ENCODE measurements around the gene MGAT5B. TPM values are rescaled to one million over a fixed set of nuclear protein-coding genes. Genes with fewer than 3 reads are reported as not detected.

The MGAT5B gene
- total RNA-seq (2014; rRNA removed; shearing (Covaris generic)) (8.2 and 10.0 TPM in 2 replicates), polyA plus RNA-seq (2016; fragmentation: Nextera tagmentation; extraction: Ambion mirVana) (1.6 and 2.1 TPM in 2 replicates)
- long read RNA-seq, partial matches to known transcripts: 0 of 1 reads
- long read RNA-seq, other reads (novel, unspliced or antisense): 1 of 1 reads

- Mint-ChIP-seq H3K36me3 (ENCODE audit: low read depth) (no peaks in the 10 kb centered on the region), H3K27me3 (ENCODE audit: insufficient read depth, low read depth, poor library complexity) (peaks cover 22% of the 10 kb centered on the region), H3K4me3 (peak within 1 kb of the TSS; percentile 81), H3K4me1 (peaks cover 12% of the 10 kb centered on the region), H3K9me3 (no peaks in the 10 kb centered on the region), H3K27ac (no peak within 1 kb of the TSS)
- no peaks in the 10 kb centered on the region for H3K36me3 ChIP-seq (ENCODE audit: insufficient read depth)
- peak within 1 kb of the TSS; percentile 68 for H3K4me3 ChIP-seq
- no peaks in the 10 kb centered on the region for H3K79me2 ChIP-seq (replicated peaks; ENCODE audit: insufficient read depth)
- peak; percentile 74 for ATAC-seq
- H3K4me2 ChIP-seq: peak within 1 kb of the TSS; percentile 90
- H3K4me1 ChIP-seq (ENCODE audit: insufficient read depth): peaks cover 12% of the 10 kb centered on the region; the same call in 1 of the 2 replicates
- 0 out of 2 replicates have a peak, but pooled peaks cover 7% of the 10 kb centered on the region for H4K20me1 ChIP-seq (replicated peaks; ENCODE audit: insufficient read depth)
- peak; percentile 12 for TF ChIP-seq REST (IDR thresholded peaks at IDR 0.05; ENCODE audit: unreplicated experiment)
- TF ChIP-seq CTCF (conservative IDR thresholded peaks at IDR 0.05; ENCODE audit: low read depth in 2 of 2): peak; percentile 55 to 84
- TF ChIP-seq ETS1 (IDR thresholded peaks at IDR 0.05): no peak
- DNase-seq (ENCODE audit: low spot score): peak; percentile 92
- H2AFZ ChIP-seq: peak within 1 kb of the TSS; percentile 98
- H3F3A ChIP-seq (replicated peaks; ENCODE audit: low read depth): no peaks in the 10 kb centered on the region
- H3K9me2 ChIP-seq (ENCODE audit: insufficient read depth): no peaks in the 10 kb centered on the region
- H3K27ac ChIP-seq (ENCODE audit: low read depth): no peak within 1 kb of the TSS
- peaks cover 28% of the 10 kb centered on the region for H3K27me3 ChIP-seq (ENCODE audit: insufficient read depth)
These were observed at the start of gene MGAT5B for GRCh38 chr17:76868176-76868668. Gene MGAT5B, plus strand, starts transcription at chr17:76868404. Its CDS starts 626 bp downstream, at chr17:76869030.

- no peak for DNase-seq (ENCODE audit: low spot score)
- no peaks in the 10 kb centered on the region for H3K27me3 ChIP-seq (ENCODE audit: insufficient read depth)
- no peaks in the 10 kb centered on the region for H3K36me3 Mint-ChIP-seq (ENCODE audit: low read depth)
- no peak for TF ChIP-seq STAT1 (IDR thresholded peaks at IDR 0.05; ENCODE audit: unreplicated experiment)
- no peak for TF ChIP-seq ZNF114 (CRISPR knock-in tag; IDR thresholded peaks at IDR 0.05)
- no peak for TF ChIP-seq EZH2phosphoT487 (IDR thresholded peaks at IDR 0.05; ENCODE audit: unreplicated experiment)
- TF ChIP-seq NANOG (IDR thresholded peaks at IDR 0.05; ENCODE audit: borderline replicate concordance): no peak
- TF ChIP-seq POLR2AphosphoS5 (IDR thresholded peaks at IDR 0.05; ENCODE audit: low read depth): no peak
- TF ChIP-seq ZNF331 (CRISPR knock-in tag; IDR thresholded peaks at IDR 0.05; ENCODE audit: low read depth): no peak
- no peak for TF ChIP-seq ETS1 (IDR thresholded peaks at IDR 0.05)
These were observed 48.2 kb upstream of the MGAT5B start for GRCh38 chr17:76820039-76820438.

More at GRCh38 chr17:76820039-76820438, 48.2 kb upstream of the MGAT5B start:
- no peaks in the 10 kb centered on the region for H3K4me1 ChIP-seq (ENCODE audit: insufficient read depth)
- H3F3A ChIP-seq (replicated peaks; ENCODE audit: low read depth): no peaks in the 10 kb centered on the region
- ATAC-seq: peak; percentile 73
- H3K4me1 Mint-ChIP-seq: peaks cover 16% of the 10 kb centered on the region
- no peaks in the 10 kb centered on the region; the same call in 2 of the 3 replicates for H3K9me3 Mint-ChIP-seq
- no peak overlapping the region for H3K4me3 ChIP-seq
- H3K4me3 Mint-ChIP-seq: no peak overlapping the region
- H3K36me3 ChIP-seq (ENCODE audit: insufficient read depth): no peaks in the 10 kb centered on the region
- no peak overlapping the region for H3K4me2 ChIP-seq
- H3K9me2 ChIP-seq (ENCODE audit: insufficient read depth): no peaks in the 10 kb centered on the region
- H3K27ac Mint-ChIP-seq: no peak overlapping the region
- no peak overlapping the region for H2AFZ ChIP-seq
- H3K27ac ChIP-seq (ENCODE audit: low read depth): no peak overlapping the region
- peaks cover 8% of the 10 kb centered on the region for H3K27me3 Mint-ChIP-seq (ENCODE audit: insufficient read depth, low read depth, poor library complexity)
- H4K20me1 ChIP-seq (replicated peaks; ENCODE audit: insufficient read depth): no peaks in the 10 kb centered on the region
- H3K79me2 ChIP-seq (replicated peaks; ENCODE audit: insufficient read depth): no peaks in the 10 kb centered on the region
